ENCODE results near the gene BDNF. TPM values are rescaled to one million over a fixed set of nuclear protein-coding genes. Genes with fewer than 3 reads are reported as not detected.

BDNF gene
- total RNA-seq, 1 experiment from 2014 or later, result 6.3 TPM

DNA sequence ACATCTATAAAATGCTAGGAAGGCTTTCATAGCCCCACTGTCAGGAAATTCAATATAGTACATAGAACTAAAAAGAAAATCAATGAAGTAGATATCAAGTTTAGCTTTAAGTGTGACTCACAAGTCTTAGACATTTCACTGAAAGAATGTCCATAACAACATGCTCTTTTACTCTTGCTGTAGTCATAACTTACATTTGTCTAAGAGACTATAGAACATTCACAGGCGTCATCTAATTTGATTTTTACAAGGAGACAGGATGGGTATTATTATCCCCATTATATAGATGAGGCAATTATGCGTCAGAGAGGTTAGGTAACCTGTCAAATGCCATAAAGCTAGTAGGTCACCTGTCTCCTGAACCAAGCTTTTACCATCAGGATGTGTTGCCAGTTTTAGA lies 36.9 kb downstream of the BDNF start:
- Mint-ChIP-seq H3K36me3 (ENCODE audit: insufficient read depth, unreplicated experiment) (peaks cover 3% of the 10 kb centered on the region), H3K4me1 (ENCODE audit: insufficient read depth, unreplicated experiment) (no peaks in the 10 kb centered on the region), H3K9me3 (ENCODE audit: unreplicated experiment) (peaks cover 25% of the 10 kb centered on the region), H3K27me3 (ENCODE audit: insufficient read depth, unreplicated experiment) (no peaks in the 10 kb centered on the region), H3K4me3 (ENCODE audit: unreplicated experiment) (no peak overlapping the region), H3K27ac (ENCODE audit: low read depth, unreplicated experiment) (no peak overlapping the region)
- TF ChIP-seq, protein P1, sequence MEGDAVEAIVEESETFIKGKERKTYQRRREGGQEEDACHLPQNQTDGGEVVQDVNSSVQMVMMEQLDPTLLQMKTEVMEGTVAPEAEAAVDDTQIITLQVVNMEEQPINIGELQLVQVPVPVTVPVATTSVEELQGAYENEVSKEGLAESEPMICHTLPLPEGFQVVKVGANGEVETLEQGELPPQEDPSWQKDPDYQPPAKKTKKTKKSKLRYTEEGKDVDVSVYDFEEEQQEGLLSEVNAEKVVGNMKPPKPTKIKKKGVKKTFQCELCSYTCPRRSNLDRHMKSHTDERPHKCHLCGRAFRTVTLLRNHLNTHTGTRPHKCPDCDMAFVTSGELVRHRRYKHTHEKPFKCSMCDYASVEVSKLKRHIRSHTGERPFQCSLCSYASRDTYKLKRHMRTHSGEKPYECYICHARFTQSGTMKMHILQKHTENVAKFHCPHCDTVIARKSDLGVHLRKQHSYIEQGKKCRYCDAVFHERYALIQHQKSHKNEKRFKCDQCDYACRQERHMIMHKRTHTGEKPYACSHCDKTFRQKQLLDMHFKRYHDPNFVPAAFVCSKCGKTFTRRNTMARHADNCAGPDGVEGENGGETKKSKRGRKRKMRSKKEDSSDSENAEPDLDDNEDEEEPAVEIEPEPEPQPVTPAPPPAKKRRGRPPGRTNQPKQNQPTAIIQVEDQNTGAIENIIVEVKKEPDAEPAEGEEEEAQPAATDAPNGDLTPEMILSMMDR (IDR thresholded peaks at IDR 0.05; ENCODE audit: unreplicated experiment), result no peak
- DNase-seq (ENCODE audit: unreplicated experiment), result no peak
- BruUV-seq (replicated peaks), result no TSS peak
- intact Hi-C loops (cut with micrococcal nuclease), result no loop called here
- CTCF ChIA-PET, result interaction anchor here (0.7 kb wide), 1 partner anchor 11 kb away, joined by 3 read pairs; no protein-coding TSS in a partner anchor
- POLR2A ChIA-PET, result no interaction called here

DNA sequence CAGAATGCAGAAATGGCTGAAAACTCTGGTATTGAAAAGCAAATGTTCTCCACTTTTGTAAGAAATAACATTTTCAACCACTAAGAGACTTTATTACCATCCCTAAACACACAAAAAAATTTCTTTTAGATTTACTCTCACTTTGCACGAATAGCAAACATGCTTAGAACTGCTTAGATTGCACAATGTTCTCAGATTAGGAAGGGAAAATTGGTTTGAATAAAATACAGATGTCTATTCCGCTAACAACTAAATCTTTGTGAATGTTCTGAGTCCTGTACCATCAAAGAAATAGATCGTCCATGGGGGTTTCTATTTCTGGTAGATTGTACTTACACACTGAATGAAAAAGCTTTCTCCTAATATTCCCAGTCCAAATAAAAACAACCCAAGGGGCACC lies 40.1 kb downstream of the BDNF start:
- ChIA-PET CTCF (interaction anchor here (0.7 to 1.0 kb wide), 2 partner anchors 17 to 348 kb away, joined by 4 read pairs; no protein-coding TSS in a partner anchor), POLR2A (no interaction called here)
- H3K9me3 Mint-ChIP-seq (ENCODE audit: unreplicated experiment), result peaks cover 7% of the 10 kb centered on the region
- H3K27ac Mint-ChIP-seq (ENCODE audit: low read depth, unreplicated experiment), result no peak overlapping the region
- no peaks in the 10 kb centered on the region for H3K27me3 Mint-ChIP-seq (ENCODE audit: insufficient read depth, unreplicated experiment)
- H3K4me3 Mint-ChIP-seq (ENCODE audit: unreplicated experiment), result no peak overlapping the region
- H3K36me3 Mint-ChIP-seq (ENCODE audit: insufficient read depth, unreplicated experiment), result peaks cover 5% of the 10 kb centered on the region
- TF ChIP-seq, protein P1 (IDR thresholded peaks at IDR 0.05; ENCODE audit: unreplicated experiment), result no peak
- no peak for DNase-seq (ENCODE audit: unreplicated experiment)
- intact Hi-C loops (cut with micrococcal nuclease), result no loop called here
- H3K4me1 Mint-ChIP-seq (ENCODE audit: insufficient read depth, unreplicated experiment), result no peaks in the 10 kb centered on the region
- no TSS peak for BruUV-seq (replicated peaks)

DNA sequence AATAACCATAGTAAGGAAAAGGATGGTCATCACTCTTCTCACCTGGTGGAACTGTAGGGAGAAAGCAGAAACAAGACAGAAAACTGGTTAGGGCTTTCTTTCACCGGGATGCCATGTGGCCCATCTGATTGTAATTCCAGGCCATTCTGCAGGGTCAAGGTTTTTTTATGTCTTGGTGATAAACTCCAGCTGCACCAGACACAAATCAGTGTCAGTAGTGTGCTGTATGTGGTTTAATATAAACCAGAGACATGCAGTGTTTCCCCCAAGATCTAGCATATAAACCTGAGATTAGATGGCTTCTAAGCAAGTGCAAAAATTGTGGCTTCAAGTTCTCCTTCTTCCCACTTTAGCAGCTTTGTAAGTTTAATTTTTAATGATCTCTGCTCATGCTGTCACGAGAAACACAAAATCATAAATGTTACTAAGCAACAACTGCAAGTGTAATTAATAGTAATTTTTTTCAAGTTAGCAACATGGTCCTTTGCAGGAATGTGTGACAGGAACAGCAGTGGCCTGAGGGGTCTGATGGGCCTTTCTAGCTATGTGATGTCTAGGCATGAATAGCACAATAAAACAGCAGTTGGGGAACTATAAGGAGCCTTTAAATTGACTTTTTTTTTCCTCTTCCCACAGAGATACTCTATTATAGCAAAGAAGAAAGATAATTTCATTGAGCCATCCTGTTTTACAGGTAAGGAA lies 41.6 kb downstream of the BDNF start:
- TF ChIP-seq, protein P1 (IDR thresholded peaks at IDR 0.05; ENCODE audit: unreplicated experiment), result no peak
- ChIA-PET POLR2A (no interaction called here), CTCF (no interaction called here)
- peaks cover 5% of the 10 kb centered on the region for H3K36me3 Mint-ChIP-seq (ENCODE audit: insufficient read depth, unreplicated experiment)
- no peaks in the 10 kb centered on the region for H3K27me3 Mint-ChIP-seq (ENCODE audit: insufficient read depth, unreplicated experiment)
- no peaks in the 10 kb centered on the region for H3K4me1 Mint-ChIP-seq (ENCODE audit: insufficient read depth, unreplicated experiment)
- peaks cover 7% of the 10 kb centered on the region for H3K9me3 Mint-ChIP-seq (ENCODE audit: unreplicated experiment)
- intact Hi-C loops (cut with micrococcal nuclease), result no loop called here
- no peak overlapping the region for H3K27ac Mint-ChIP-seq (ENCODE audit: low read depth, unreplicated experiment)
- no peak for DNase-seq (ENCODE audit: unreplicated experiment)
- BruUV-seq (replicated peaks), result no TSS peak
- no peak overlapping the region for H3K4me3 Mint-ChIP-seq (ENCODE audit: unreplicated experiment)

DNA sequence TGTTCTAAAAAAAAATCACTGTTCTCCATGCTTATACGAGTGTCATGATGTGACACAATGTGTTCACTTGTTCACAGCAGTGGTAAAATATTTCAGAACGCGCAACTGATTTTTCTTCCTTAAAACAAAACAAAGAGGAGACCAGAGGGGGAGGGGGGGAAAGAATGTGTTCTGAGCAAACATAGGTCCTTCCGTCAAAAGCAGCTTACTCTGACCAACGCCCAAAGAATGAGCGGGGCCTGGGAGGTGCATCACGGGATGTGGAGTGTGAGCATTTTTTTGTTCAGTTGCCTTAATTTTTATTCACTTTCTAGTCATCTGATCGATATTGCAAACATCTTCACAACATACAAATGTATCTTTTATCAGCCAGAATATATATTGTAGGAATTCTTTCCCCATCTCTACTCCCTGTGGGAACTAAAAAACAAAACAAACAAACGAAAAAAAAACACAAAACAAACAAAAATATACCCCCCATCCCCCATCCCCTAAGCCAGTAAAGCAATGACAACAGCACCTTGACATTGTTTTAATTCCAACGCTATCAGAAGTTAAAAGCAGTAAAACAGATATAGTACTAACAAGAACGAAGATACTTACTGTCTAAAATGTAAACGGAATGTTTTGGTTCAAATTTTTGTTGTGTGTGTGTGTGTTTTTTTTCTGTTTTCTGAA lies 43.3 kb downstream of the BDNF start:
- Mint-ChIP-seq H3K27me3 (ENCODE audit: insufficient read depth, unreplicated experiment) (no peaks in the 10 kb centered on the region), H3K27ac (ENCODE audit: low read depth, unreplicated experiment) (no peak overlapping the region), H3K4me3 (ENCODE audit: unreplicated experiment) (no peak overlapping the region), H3K4me1 (ENCODE audit: insufficient read depth, unreplicated experiment) (no peaks in the 10 kb centered on the region), H3K36me3 (ENCODE audit: insufficient read depth, unreplicated experiment) (peaks cover 5% of the 10 kb centered on the region), H3K9me3 (ENCODE audit: unreplicated experiment) (peaks cover 7% of the 10 kb centered on the region)
- CTCF ChIA-PET, result no interaction called here
- TF ChIP-seq, protein P1 (IDR thresholded peaks at IDR 0.05; ENCODE audit: unreplicated experiment), result no peak
- DNase-seq (ENCODE audit: unreplicated experiment), result no peak
- intact Hi-C loops (cut with micrococcal nuclease), result no loop called here
- no TSS peak for BruUV-seq (replicated peaks)
- POLR2A ChIA-PET, result no interaction called here
